Gastroesophageal sphincter (tissue), 3 donors: Measurements from ENCODE around the gene L3MBTL4.

ENCODE experiments used
- CTCF ChIP-seq, 4 experiments: fragments of 200-600 bp in 2 of 4; fragments of 450-650 bp in 2 of 4; sonication (generic) in 1 of 4; IDR thresholded peaks; one replicate each; pipeline ENCODE4 v1.5.1; 2017 to 2019; ENCODE audit warnings: antibody characterized with exemption in 4 of 4, mild to moderate bottlenecking in 2 of 4, moderate library complexity in 2 of 4
- EP300 ChIP-seq: sonication (generic); formaldehyde crosslinking; IDR thresholded peaks from one replicate; pipeline ENCODE4 v1.6.1; 2017; ENCODE audit warnings: antibody characterized with exemption, mild to moderate bottlenecking
- POLR2A ChIP-seq, 2 donors: fragments of 450-650 bp; IDR thresholded peaks; one replicate each; pipeline ENCODE4 v1.6.1; 2017; ENCODE audit warnings: antibody characterized with exemption in 2 of 2, mild to moderate bottlenecking in 2 of 2, moderate library complexity in 1 of 2
- POLR2AphosphoS5 ChIP-seq: sonication (generic); formaldehyde crosslinking; IDR thresholded peaks from one replicate; pipeline ENCODE4 v1.6.1; 2017; ENCODE audit warnings: antibody characterized with exemption

- TF ChIP-seq POLR2A (IDR thresholded peaks at IDR 0.05), result no peak
- TF ChIP-seq CTCF (IDR thresholded peaks at IDR 0.05), result no peak
- TF ChIP-seq POLR2AphosphoS5, result no peak
- TF ChIP-seq EP300, result no peak
Observed at GRCh38 chr18:6031442-6031841, 383.3 kb downstream of the L3MBTL4 start.
